K562 (cell line): Measurements from ENCODE around the gene FES. TPM values are rescaled to one million over a fixed set of nuclear protein-coding genes. Genes with fewer than 3 reads are reported as not detected.

Experiments
- ATF2 ChIP-seq: sonication (generic); formaldehyde crosslinking; IDR thresholded peaks from 2 replicates; pipeline ENCODE4 v1.8.1; 2022; ENCODE audit warnings: missing genetic modification reagents
- BDP1 ChIP-seq: IDR thresholded peaks from 3 replicates; pipeline ENCODE4 v1.6.1; 2011; ENCODE audit not compliant: insufficient read length, insufficient read depth
- CEBPG ChIP-seq, 3 experiments: fragments of 200-800 bp in 1 of 3; sonication (Bioruptor generic) in 1 of 3; sonication (generic) in 1 of 3; formaldehyde crosslinking in 1 of 3; IDR thresholded peaks in 2 of 3; conservative IDR thresholded peaks in 1 of 3; 2 replicates each; pipeline versions ENCODE4 v1.6.1 to v1.8.0; 2016 to 2022; ENCODE audit warnings: missing compliant biosample characterization in 2 of 3, missing genetic modification characterization in 2 of 3, mild to moderate bottlenecking in 1 of 3, missing genetic modification reagents in 1 of 3
- ETS1 ChIP-seq: conservative IDR thresholded peaks from 2 replicates; pipeline ENCODE4 v1.6.1; 2011; ENCODE audit warnings: low read depth, mild to moderate bottlenecking, low read length; ENCODE audit not compliant: control insufficient read depth
- FOXA3 ChIP-seq, 2 experiments: fragments of 450-650 bp in 1 of 2; sonication (generic) in 1 of 2; formaldehyde crosslinking; IDR thresholded peaks in 1 of 2; conservative IDR thresholded peaks in 1 of 2; 2 replicates each; pipeline versions ENCODE4 v1.4.0 to v1.8.0; 2020 to 2022; ENCODE audit warnings: mild to moderate bottlenecking in 2 of 2, missing genetic modification reagents in 1 of 2
- FOXM1 ChIP-seq, 2 experiments: fragments of 450-650 bp in 1 of 2; sonication (generic) in 1 of 2; formaldehyde crosslinking in 1 of 2; IDR thresholded peaks; 2 replicates each; pipeline versions ENCODE4 v1.6.1 to v1.9.0; 2017 to 2022; ENCODE audit warnings: low read depth in 2 of 2, mild to moderate bottlenecking in 2 of 2, missing genetic modification reagents in 1 of 2, moderate library complexity in 1 of 2
- HES1 ChIP-seq: fragments of 450-650 bp; IDR thresholded peaks from 2 replicates; pipeline ENCODE4 v1.6.1; 2016; ENCODE audit warnings: low read depth, mild to moderate bottlenecking, moderate library complexity
- NFXL1 ChIP-seq: fragments of 450-650 bp; formaldehyde crosslinking; IDR thresholded peaks from 2 replicates; pipeline ENCODE4 v1.4.0; 2021; ENCODE audit warnings: mild to moderate bottlenecking
- PBX2 ChIP-seq, 2 experiments: IDR thresholded peaks in 1 of 2; conservative IDR thresholded peaks in 1 of 2; 2 replicates each; pipeline ENCODE4 v1.6.1; 2016; ENCODE audit warnings: low read depth in 2 of 2, mild to moderate bottlenecking in 1 of 2, missing compliant biosample characterization in 1 of 2, missing genetic modification characterization in 1 of 2, moderate library complexity in 1 of 2
- TEAD4 ChIP-seq, 2 experiments: sonication (generic) in 1 of 2; formaldehyde crosslinking in 1 of 2; IDR thresholded peaks; 2 replicates each; pipeline versions ENCODE4 v1.6.1 to v1.8.0; 2012 to 2022; ENCODE audit warnings: borderline replicate concordance in 1 of 2, inconsistent platforms in 1 of 2, low read length in 1 of 2, mild to moderate bottlenecking in 1 of 2, missing genetic modification reagents in 1 of 2
- ZNF780A ChIP-seq: fragments of 250-450 bp; sonication (Bioruptor Pico); IDR thresholded peaks from 2 replicates; pipeline ENCODE4 v1.5.0; 2021; ENCODE audit warnings: mild to moderate bottlenecking
- polyA plus RNA-seq, 8 experiments: library from polyadenylated mRNA; depleted of rRNA in 4 of 8; stranded (reverse) in 5 of 8; unstranded in 3 of 8; fragments of >200 nt; fragmentation: Nextera tagmentation in 2 of 8; fragmentation: Illumina TruSeq in 1 of 8; extraction: Ambion mirVana in 2 of 8; extraction: Trizol in 1 of 8; gene quantifications; 2 replicates each; pipeline versions ENCODE4 v1.2.1 to v1.2.3, GENCODE V29; 2011 to 2014; ENCODE audit warnings: inconsistent platforms in 1 of 8, missing spikeins in 1 of 8
- total RNA-seq, 7 experiments: library from RNA; depleted of rRNA in 6 of 7; stranded (reverse); fragments of >200 nt in 6 of 7; fragmentation: Illumina TruSeq in 2 of 7; extraction: Trizol in 2 of 7; gene quantifications; 2 replicates each; pipeline versions ENCODE4 v1.2.1 to v1.2.3, GENCODE V29; 2011 to 2021; ENCODE audit warnings: low replicate concordance in 1 of 7

Gene FES
- total and polyA plus RNA-seq, 9 of the 15 experiments (the other 6 are each of a cell fraction or from before 2014, with no cell fraction given): 0.38 to 2.6 (median 0.82) TPM

GRCh38 chr15:90871716-90872485 lies 12.4 kb upstream of the FES start (continued):
- TF ChIP-seq FOXA3 (CRISPR knock-in tag; conservative IDR thresholded peaks at IDR 0.05 in 1 of 2, IDR thresholded peaks at IDR 0.05 in 1 of 2) (no peak), FOXM1 (IDR thresholded peaks at IDR 0.05; ENCODE audit: low read depth) (no peak), FOXM1 (CRISPR knock-in tag; IDR thresholded peaks at IDR 0.05; ENCODE audit: low read depth) (no peak), PBX2 (CRISPR knock-in tag; IDR thresholded peaks at IDR 0.05; ENCODE audit: low read depth) (no peak), PBX2 (tag; conservative IDR thresholded peaks at IDR 0.05; ENCODE audit: low read depth) (no peak), CEBPG (CRISPR knock-in tag; IDR thresholded peaks at IDR 0.05) (no peak), CEBPG (tag; conservative IDR thresholded peaks at IDR 0.05 in 1 of 2, IDR thresholded peaks at IDR 0.05 in 1 of 2) (no peak), HES1 (no peak), TEAD4 (IDR thresholded peaks at IDR 0.05; ENCODE audit: low read length) (no peak), TEAD4 (CRISPR knock-in tag; IDR thresholded peaks at IDR 0.05; ENCODE audit: borderline replicate concordance) (no peak), NFXL1 (no peak), ATF2 (CRISPR knock-in tag) (no peak), BDP1 (no peak), ETS1 (0 out of 2 replicates have a peak, but pooled peaks have one; percentile 11), ZNF780A (no peak)
